Measurements from ENCODE around the gene ST6GAL1. TPM values are rescaled to one million over a fixed set of nuclear protein-coding genes. Genes with fewer than 3 reads are reported as not detected.

The ST6GAL1 gene
- total and polyA plus RNA-seq, 10 of the 15 experiments (the other 5 are each of a cell fraction or from before 2014, with no cell fraction given), result 74.2 to 248 (median 149) TPM

GRCh38 chr3:187102073-187102634, 171.8 kb downstream of the ST6GAL1 start:
- ChIA-PET SMC1A (ENCODE audit: uncharacterized antibody, unreplicated experiment) (interaction anchor here (0.6 to 2.9 kb wide), 9 partner anchors 8 to 253 kb away, joined by 3 to 13 read pairs (median 3); no protein-coding TSS in a partner anchor), CTCF (interaction anchor here (1.2 to 4.9 kb wide), 6 partner anchors 11 to 253 kb away, joined by 3 to 45 read pairs (median 10); no protein-coding TSS in a partner anchor), POLR2A (no interaction called here), RAD21 (ENCODE audit: unreplicated experiment) (interaction anchor here (1.0 to 1.8 kb wide), 5 partner anchors 11 to 253 kb away, joined by 3 to 6 read pairs (median 4); no protein-coding TSS in a partner anchor)
- no peak overlapping the region for H3K4me3 ChIP-seq
- H4K20me1 ChIP-seq (ENCODE audit: control insufficient read depth, insufficient read depth), result no peaks in the 10 kb centered on the region
- ATAC-seq (no peak), DNase-seq (ENCODE audit: low read depth, low spot score) (no peak), FAIRE-seq (no peak)
- no peak overlapping the region for H3K9ac ChIP-seq (ENCODE audit: control insufficient read depth, insufficient read depth, low read length)
- in situ Hi-C loops (cut with MboI), result no loop called here
- 85% methylated on average over 1 of the region's 1 CpG for WGBS (ENCODE audit: insufficient coverage, insufficient replicate concordance, low lambda C conversion rate, missing lambda C conversion rate)
- no peaks in the 10 kb centered on the region for H3K36me3 ChIP-seq (ENCODE audit: control insufficient read depth in 2 of 2, insufficient read depth in 2 of 2, low read length in 1 of 2)
- H3K79me2 ChIP-seq (ENCODE audit: control insufficient read depth, insufficient read depth, low read length), result no peaks in the 10 kb centered on the region
- H3K27me3 ChIP-seq (replicated peaks in 1 of 2; ENCODE audit: control insufficient read depth in 2 of 2, insufficient read depth in 2 of 2, low read length in 1 of 2), result no peaks in the 10 kb centered on the region
- no peak overlapping the region for H3K27ac ChIP-seq (ENCODE audit: control insufficient read depth, insufficient read depth)
- no peak overlapping the region for H3K4me2 ChIP-seq (ENCODE audit: control insufficient read depth, insufficient read depth)
- 0 out of 2 replicates have a peak, but pooled peaks cover 5% of the 10 kb centered on the region for H3K4me1 ChIP-seq (ENCODE audit: control insufficient read depth, insufficient read depth, low read length)
- no peak overlapping the region; the same call in 1 of the 2 replicates for H2AFZ ChIP-seq (ENCODE audit: control insufficient read depth, low read depth, low read length)
- H3K9me3 ChIP-seq (replicated peaks; ENCODE audit: control insufficient read depth, insufficient read depth, low read length), result no peaks in the 10 kb centered on the region; the same call in 2 of the 3 replicates
- BruUV-seq (replicated peaks), result no TSS peak
- intact Hi-C loops (cut with micrococcal nuclease; ENCODE audit: unreplicated experiment), result no loop called here
- TF ChIP-seq EED (IDR thresholded peaks at IDR 0.05; ENCODE audit: low read depth) (no peak), ZBED1 (IDR thresholded peaks at IDR 0.05; ENCODE audit: borderline replicate concordance) (no peak), SIX5 (IDR thresholded peaks at IDR 0.05; ENCODE audit: low read depth, low read length, severe bottlenecking) (no peak), MXI1 (IDR thresholded peaks at IDR 0.05; ENCODE audit: low read depth, low read length) (no peak), FOS (IDR thresholded peaks at IDR 0.05; ENCODE audit: borderline replicate concordance, extremely low read depth, insufficient read length) (no peak), NRF1 (conservative IDR thresholded peaks at IDR 0.05; ENCODE audit: low read depth, low read length) (no peak), HDGF (IDR thresholded peaks at IDR 0.05) (no peak), EGR1 (IDR thresholded peaks at IDR 0.05; ENCODE audit: borderline replicate concordance in 1 of 2, low read depth in 2 of 2, low read length in 2 of 2) (no peak), SREBF2 (IDR thresholded peaks at IDR 0.05; ENCODE audit: low read length) (no peak), NR2C1 (IDR thresholded peaks at IDR 0.05) (no peak), ZSCAN29 (IDR thresholded peaks at IDR 0.05) (no peak), TCF3 (IDR thresholded peaks at IDR 0.05; ENCODE audit: borderline replicate concordance, insufficient read depth, low read depth, low read length) (no peak)
- TF ChIP-seq, protein P1, sequence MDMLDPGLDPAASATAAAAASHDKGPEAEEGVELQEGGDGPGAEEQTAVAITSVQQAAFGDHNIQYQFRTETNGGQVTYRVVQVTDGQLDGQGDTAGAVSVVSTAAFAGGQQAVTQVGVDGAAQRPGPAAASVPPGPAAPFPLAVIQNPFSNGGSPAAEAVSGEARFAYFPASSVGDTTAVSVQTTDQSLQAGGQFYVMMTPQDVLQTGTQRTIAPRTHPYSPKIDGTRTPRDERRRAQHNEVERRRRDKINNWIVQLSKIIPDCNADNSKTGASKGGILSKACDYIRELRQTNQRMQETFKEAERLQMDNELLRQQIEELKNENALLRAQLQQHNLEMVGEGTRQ (IDR thresholded peaks at IDR 0.05; ENCODE audit: borderline replicate concordance, low read depth, low read length), result no peak

All from GM12878 (cell line).